IgD-negative memory B cell (primary cell): ENCODE data around the gene PELO. TPM values are rescaled to one million over a fixed set of nuclear protein-coding genes. Genes with fewer than 3 reads are reported as not detected.

ENCODE experiments used
- H3K27ac Mint-ChIP-seq, 3 donors: one replicate each; pipeline ENCODE4 v1.8.0; 2020 to 2022; ENCODE audit warnings: mild to moderate bottlenecking in 3 of 3, mixed read lengths in 3 of 3, moderate library complexity in 1 of 3
- H3K27me3 Mint-ChIP-seq: one replicate; pipeline ENCODE4 v1.8.0; 2021; ENCODE audit warnings: mixed read lengths
- H3K36me3 Mint-ChIP-seq: one replicate; pipeline ENCODE4 v1.8.0; 2020; ENCODE audit warnings: mild to moderate bottlenecking, mixed read lengths
- H3K4me1 Mint-ChIP-seq, 3 donors: one replicate each; pipeline ENCODE4 v1.8.0; 2020 to 2022; ENCODE audit warnings: mixed read lengths in 3 of 3, mild to moderate bottlenecking in 1 of 3
- H3K4me3 Mint-ChIP-seq, 4 donors: one replicate each; pipeline ENCODE4 v1.8.0; 2020 to 2022; ENCODE audit warnings: mild to moderate bottlenecking in 4 of 4, mixed read lengths in 4 of 4, moderate library complexity in 3 of 4
- H3K9me3 Mint-ChIP-seq, 3 donors: one replicate each; pipeline ENCODE4 v1.8.0; 2020 to 2021; ENCODE audit warnings: mixed read lengths in 3 of 3, mild to moderate bottlenecking in 1 of 3
- polyA plus RNA-seq: library from polyadenylated mRNA; unstranded; fragments of 300-500 nt; fragmentation: Illumina TruSeq; gene quantifications from one replicate; pipeline ENCODE4 v1.2.3, GENCODE V29; 2021

PELO gene
- polyA plus RNA-seq, 1 donor from 2014 or later, result 3.2 TPM

DNA sequence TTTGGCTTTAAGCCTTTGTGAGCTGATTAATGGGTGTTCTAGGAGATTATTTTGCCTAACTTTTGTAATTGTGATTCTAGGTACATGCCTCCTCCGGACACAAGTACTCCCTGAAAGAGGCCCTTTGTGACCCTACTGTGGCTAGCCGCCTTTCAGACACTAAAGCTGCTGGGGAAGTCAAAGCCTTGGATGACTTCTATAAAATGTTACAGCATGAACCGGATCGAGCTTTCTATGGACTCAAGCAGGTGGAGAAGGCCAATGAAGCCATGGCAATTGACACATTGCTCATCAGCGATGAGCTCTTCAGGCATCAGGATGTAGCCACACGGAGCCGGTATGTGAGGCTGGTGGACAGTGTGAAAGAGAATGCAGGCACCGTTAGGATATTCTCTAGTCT lies 13.6 kb downstream of the PELO start:
- H3K9me3 Mint-ChIP-seq, result no peaks in the 10 kb centered on the region
- H3K36me3 Mint-ChIP-seq, result peaks cover 5% of the 10 kb centered on the region

GRCh38 chr5:52802272-52802973 lies 14.7 kb downstream of the PELO start:
- peaks cover 1% of the 10 kb centered on the region for H3K27me3 Mint-ChIP-seq
- peaks cover 26 to 43% (median 34%) of the 10 kb centered on the region in 3 donors for H3K4me1 Mint-ChIP-seq
- H3K27ac Mint-ChIP-seq, result no peak overlapping the region
- peaks cover 5% of the 10 kb centered on the region for H3K36me3 Mint-ChIP-seq
- H3K4me3 Mint-ChIP-seq, result peak overlapping the region in 3 of 4 donors; percentile 30 to 56 (median 33)
- H3K9me3 Mint-ChIP-seq, result no peaks in the 10 kb centered on the region

More for the DNA sequence above, 13.6 kb downstream of the PELO start:
- H3K27me3 Mint-ChIP-seq, result peaks cover 1% of the 10 kb centered on the region
- peak overlapping the region; percentile 89 to 98 (median 92) for H3K4me3 Mint-ChIP-seq
- peaks cover 26 to 43% (median 38%) of the 10 kb centered on the region in 3 donors for H3K4me1 Mint-ChIP-seq
- peak overlapping the region; percentile 78 to 99 (median 96) for H3K27ac Mint-ChIP-seq

- peaks cover 5% of the 10 kb centered on the region for H3K36me3 Mint-ChIP-seq
- H3K4me3 Mint-ChIP-seq, result peak overlapping the region in 1 of 4 donors; percentile 56
- H3K4me1 Mint-ChIP-seq, result peaks cover 25 to 42% (median 36%) of the 10 kb centered on the region in 3 donors
- H3K27me3 Mint-ChIP-seq, result peaks cover 1% of the 10 kb centered on the region
- no peak overlapping the region for H3K27ac Mint-ChIP-seq
- no peaks in the 10 kb centered on the region for H3K9me3 Mint-ChIP-seq
Measured at GRCh38 chr5:52802974-52803336, 15.2 kb downstream of the PELO start.

DNA sequence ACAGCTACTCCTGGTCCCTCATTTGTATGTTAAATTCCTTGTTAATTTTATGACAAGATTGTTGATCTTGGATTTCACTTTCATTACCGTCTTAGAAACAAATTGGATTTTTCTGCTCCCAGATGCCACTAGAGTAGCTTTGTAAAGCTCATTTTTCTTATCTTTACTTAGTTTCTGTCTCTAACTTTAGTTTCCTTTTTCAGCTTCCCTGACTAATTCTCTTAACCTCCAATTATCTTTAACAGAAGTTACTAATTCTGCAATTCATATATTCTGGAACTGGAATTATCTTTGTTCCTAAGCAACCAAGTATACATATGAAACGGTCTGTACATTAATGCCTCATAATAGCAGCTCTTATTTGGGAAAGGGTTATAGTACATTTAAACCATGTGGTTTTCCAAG lies 16.7 kb downstream of the PELO start:
- peaks cover 16 to 30% (median 24%) of the 10 kb centered on the region in 3 donors for H3K4me1 Mint-ChIP-seq

GRCh38 chr5:52804981-52805380 lies 17.3 kb downstream of the PELO start:
- H3K4me3 Mint-ChIP-seq, result no peak overlapping the region
- H3K27me3 Mint-ChIP-seq, result no peaks in the 10 kb centered on the region
- H3K27ac Mint-ChIP-seq, result no peak overlapping the region
- peaks cover 16 to 27% (median 21%) of the 10 kb centered on the region in 3 donors for H3K4me1 Mint-ChIP-seq
- no peaks in the 10 kb centered on the region for H3K9me3 Mint-ChIP-seq
- H3K36me3 Mint-ChIP-seq, result peaks cover 5% of the 10 kb centered on the region

More for the DNA sequence above, 16.7 kb downstream of the PELO start:
- H3K36me3 Mint-ChIP-seq, result peaks cover 5% of the 10 kb centered on the region
- no peaks in the 10 kb centered on the region for H3K9me3 Mint-ChIP-seq
- H3K27ac Mint-ChIP-seq, result no peak overlapping the region
- no peaks in the 10 kb centered on the region for H3K27me3 Mint-ChIP-seq
- H3K4me3 Mint-ChIP-seq, result peak overlapping the region in 1 of 4 donors; percentile 19

DNA sequence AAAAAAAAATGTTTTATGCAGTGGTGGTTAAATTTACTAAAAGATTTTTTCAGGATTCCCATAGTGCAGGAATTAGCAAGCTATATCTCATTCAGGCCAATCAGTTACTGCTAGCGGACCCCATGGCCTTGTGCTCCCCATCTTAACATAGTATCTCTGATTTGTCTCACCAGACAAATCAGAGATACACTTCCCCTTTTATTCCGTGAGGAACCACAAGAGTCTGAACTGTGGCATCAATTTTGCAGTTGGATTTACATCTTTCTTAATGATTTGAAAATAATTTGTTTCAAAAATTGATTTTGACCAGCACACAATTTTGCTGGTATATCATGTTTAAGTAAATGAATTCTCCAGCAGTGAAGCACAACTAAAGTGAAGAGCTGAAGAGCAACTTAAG lies 17.9 kb downstream of the PELO start:
- Mint-ChIP-seq H3K4me1 (peaks cover 16 to 27% (median 20%) of the 10 kb centered on the region in 3 donors), H3K36me3 (peaks cover 5% of the 10 kb centered on the region), H3K4me3 (no peak overlapping the region), H3K9me3 (peaks cover 0 to 2% (median 0%) of the 10 kb centered on the region in 3 donors), H3K27ac (peak overlapping the region in 1 of 3 donors; percentile 29), H3K27me3 (no peaks in the 10 kb centered on the region)

- Mint-ChIP-seq H3K27ac (no peak overlapping the region), H3K4me3 (no peak overlapping the region), H3K27me3 (no peaks in the 10 kb centered on the region), H3K36me3 (peaks cover 5% of the 10 kb centered on the region), H3K4me1 (peaks cover 5 to 15% (median 10%) of the 10 kb centered on the region in 3 donors), H3K9me3 (peaks cover 0 to 2% (median 0%) of the 10 kb centered on the region in 3 donors)
Measured at GRCh38 chr5:52807037-52807436, 19.3 kb downstream of the PELO start.

GRCh38 chr5:52807723-52808122 lies 20.0 kb downstream of the PELO start:
- no peak overlapping the region for H3K4me3 Mint-ChIP-seq
- peaks cover 5 to 15% (median 10%) of the 10 kb centered on the region in 3 donors for H3K4me1 Mint-ChIP-seq
- no peaks in the 10 kb centered on the region for H3K27me3 Mint-ChIP-seq
- H3K9me3 Mint-ChIP-seq, result peaks cover 0 to 2% (median 0%) of the 10 kb centered on the region in 3 donors
- H3K36me3 Mint-ChIP-seq, result peaks cover 5% of the 10 kb centered on the region
- no peak overlapping the region for H3K27ac Mint-ChIP-seq

- Mint-ChIP-seq H3K36me3 (peaks cover 3% of the 10 kb centered on the region), H3K27ac (no peak overlapping the region), H3K4me1 (peaks cover 4 to 11% (median 10%) of the 10 kb centered on the region in 3 donors), H3K9me3 (peaks cover 0 to 2% (median 0%) of the 10 kb centered on the region in 3 donors), H3K27me3 (no peaks in the 10 kb centered on the region), H3K4me3 (no peak overlapping the region)
Measured at GRCh38 chr5:52808316-52808901, 20.7 kb downstream of the PELO start.

DNA sequence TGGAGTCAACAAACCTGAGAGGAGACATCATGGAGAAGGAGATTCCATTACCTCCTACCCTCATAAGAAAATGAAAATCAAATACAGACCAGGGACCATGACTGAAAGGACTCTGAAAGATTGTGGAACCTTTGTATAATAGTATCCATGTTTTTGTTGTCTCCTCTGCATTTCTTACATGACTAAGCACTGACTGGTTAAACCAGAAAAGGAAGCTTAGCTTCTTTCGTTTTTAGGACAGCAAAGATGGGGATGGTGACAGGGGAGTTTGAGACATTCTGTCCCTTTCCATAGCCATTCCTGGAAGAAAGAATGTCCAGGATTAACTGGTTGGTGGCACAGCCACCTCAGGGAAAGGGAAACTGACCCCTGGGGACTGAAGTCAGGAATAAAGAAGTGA lies 22.2 kb downstream of the PELO start:
- Mint-ChIP-seq H3K9me3 (peaks cover 0 to 2% (median 0%) of the 10 kb centered on the region in 3 donors), H3K27me3 (no peaks in the 10 kb centered on the region), H3K4me3 (no peak overlapping the region)

DNA sequence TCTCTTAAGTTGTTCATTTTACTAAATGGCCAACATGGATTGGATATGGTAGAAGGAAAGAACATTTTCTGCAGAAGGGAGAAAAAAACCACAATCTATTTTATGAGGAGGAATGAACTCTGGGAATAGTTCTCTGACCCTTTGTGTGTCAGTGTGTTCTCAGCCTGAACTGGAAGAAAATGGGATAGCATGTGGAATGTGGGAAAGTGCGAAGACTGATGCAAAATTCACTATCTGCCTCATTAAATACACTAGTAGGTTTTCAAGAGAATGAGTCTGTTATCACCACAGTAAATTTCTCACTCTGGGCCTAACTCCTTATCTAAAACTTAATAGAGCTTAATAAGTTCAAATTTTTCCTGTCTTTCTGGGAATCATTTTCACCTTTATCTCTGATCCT lies 22.7 kb downstream of the PELO start:
- H3K9me3 Mint-ChIP-seq, result peaks cover 0 to 2% (median 0%) of the 10 kb centered on the region in 3 donors
- no peak overlapping the region for H3K4me3 Mint-ChIP-seq
- H3K27ac Mint-ChIP-seq, result no peak overlapping the region
- H3K27me3 Mint-ChIP-seq, result no peaks in the 10 kb centered on the region
- peaks cover 0 to 4% (median 0%) of the 10 kb centered on the region in 3 donors for H3K4me1 Mint-ChIP-seq
- no peaks in the 10 kb centered on the region for H3K36me3 Mint-ChIP-seq

More for the DNA sequence above, 22.2 kb downstream of the PELO start:
- Mint-ChIP-seq H3K36me3 (peaks cover 3% of the 10 kb centered on the region), H3K4me1 (peaks cover 3 to 4% (median 4%) of the 10 kb centered on the region in 3 donors), H3K27ac (no peak overlapping the region)

- peaks cover 0 to 2% (median 0%) of the 10 kb centered on the region in 3 donors for H3K9me3 Mint-ChIP-seq
- H3K27ac Mint-ChIP-seq, result no peak overlapping the region
- no peak overlapping the region for H3K4me3 Mint-ChIP-seq
- H3K36me3 Mint-ChIP-seq, result no peaks in the 10 kb centered on the region
- H3K27me3 Mint-ChIP-seq, result no peaks in the 10 kb centered on the region
- H3K4me1 Mint-ChIP-seq, result peaks cover 0 to 4% (median 0%) of the 10 kb centered on the region in 3 donors
Measured at GRCh38 chr5:52811067-52811749, 23.5 kb downstream of the PELO start.

GRCh38 chr5:52814352-52815148 lies 26.8 kb downstream of the PELO start:
- H3K9me3 Mint-ChIP-seq, result peaks cover 0 to 2% (median 0%) of the 10 kb centered on the region in 3 donors
- no peak overlapping the region for H3K27ac Mint-ChIP-seq
- no peaks in the 10 kb centered on the region for H3K4me1 Mint-ChIP-seq

GRCh38 chr5:52817818-52818217 lies 30.1 kb downstream of the PELO start:
- H3K27me3 Mint-ChIP-seq, result no peaks in the 10 kb centered on the region
- no peaks in the 10 kb centered on the region for H3K36me3 Mint-ChIP-seq
- H3K4me1 Mint-ChIP-seq, result no peaks in the 10 kb centered on the region
- H3K4me3 Mint-ChIP-seq, result no peak overlapping the region
- H3K27ac Mint-ChIP-seq, result no peak overlapping the region
- H3K9me3 Mint-ChIP-seq, result no peaks in the 10 kb centered on the region

More at GRCh38 chr5:52814352-52815148, 26.8 kb downstream of the PELO start:
- Mint-ChIP-seq H3K27me3 (no peaks in the 10 kb centered on the region), H3K36me3 (no peaks in the 10 kb centered on the region), H3K4me3 (no peak overlapping the region)
